K562 (cell line): ENCODE measurements around the gene RHBDD1. TPM values are rescaled to one million over a fixed set of nuclear protein-coding genes. Genes with fewer than 3 reads are reported as not detected.
A peak's percentile ranks its signal among the peaks of the same experiment; 100 is the strongest.

Source experiments
- FOXA1 ChIP-seq: fragments of 450-650 bp; IDR thresholded peaks from 2 replicates; pipeline ENCODE4 v1.6.1; 2016; ENCODE audit warnings: mild to moderate bottlenecking, borderline replicate concordance
- FOXJ2 ChIP-seq: fragments of 200-800 bp; sonication (Bioruptor generic); IDR thresholded peaks from 2 replicates; pipeline ENCODE4 v1.6.1; 2016; ENCODE audit warnings: missing genetic modification characterization, missing compliant biosample characterization
- HCFC1 ChIP-seq: IDR thresholded peaks from 2 replicates; pipeline ENCODE4 v1.6.1; 2012; ENCODE audit warnings: low read depth, low read length, improper control_type of control experiment
- HMG20A ChIP-seq: fragments of 450-650 bp; formaldehyde crosslinking; conservative IDR thresholded peaks from 2 replicates; pipeline ENCODE4 v1.4.0; 2020; ENCODE audit warnings: mild to moderate bottlenecking, mixed read lengths
- ID3 ChIP-seq, 2 experiments: fragments of 250-450 bp in 1 of 2; fragments of 450-650 bp in 1 of 2; sonication (Bioruptor Pico) in 1 of 2; IDR thresholded peaks; 2 replicates each; pipeline versions ENCODE4 v1.6.1 to v1.8.0; 2016 to 2021; ENCODE audit warnings: mild to moderate bottlenecking in 2 of 2, moderate library complexity in 2 of 2, missing compliant biosample characterization in 1 of 2, missing genetic modification characterization in 1 of 2
- NFIC ChIP-seq: fragments of 450-650 bp; IDR thresholded peaks from 2 replicates; pipeline ENCODE4 v1.6.1; 2017; ENCODE audit warnings: mild to moderate bottlenecking, inconsistent platforms
- POLR2A ChIP-seq: fragments of 450-650 bp; conservative IDR thresholded peaks from 2 replicates; pipeline ENCODE4 v1.6.1; 2016
- SMARCC2 ChIP-seq: fragments of 450-650 bp; IDR thresholded peaks from 2 replicates; pipeline ENCODE4 v1.6.1; 2017; ENCODE audit warnings: antibody characterized with exemption, moderate library complexity, mild to moderate bottlenecking, low read depth
- SOX6 ChIP-seq: fragments of 450-650 bp; IDR thresholded peaks from 2 replicates; pipeline ENCODE4 v1.6.1; 2014; ENCODE audit warnings: mild to moderate bottlenecking
- ZNF311 ChIP-seq: fragments of 250-450 bp; sonication (Bioruptor Pico); IDR thresholded peaks from 2 replicates; pipeline ENCODE4 v1.4.0; 2020; ENCODE audit warnings: mild to moderate bottlenecking, moderate library complexity
- ZNF668 ChIP-seq: fragments of 250-450 bp; sonication (Bioruptor Pico); IDR thresholded peaks from 2 replicates; pipeline ENCODE4 v1.8.0; 2022; ENCODE audit warnings: mild to moderate bottlenecking, inconsistent platforms
- ZNF778 ChIP-seq: fragments of 450-650 bp; formaldehyde crosslinking; IDR thresholded peaks from 2 replicates; pipeline ENCODE4 v1.4.0; 2020; ENCODE audit warnings: mild to moderate bottlenecking, moderate library complexity
- polyA plus RNA-seq, 8 experiments: library from polyadenylated mRNA; depleted of rRNA in 4 of 8; stranded (reverse) in 5 of 8; unstranded in 3 of 8; fragments of >200 nt; fragmentation: Nextera tagmentation in 2 of 8; fragmentation: Illumina TruSeq in 1 of 8; extraction: Ambion mirVana in 2 of 8; extraction: Trizol in 1 of 8; gene quantifications; 2 replicates each; pipeline versions ENCODE4 v1.2.1 to v1.2.3, GENCODE V29; 2011 to 2014; ENCODE audit warnings: inconsistent platforms in 1 of 8, missing spikeins in 1 of 8
- total RNA-seq, 7 experiments: library from RNA; depleted of rRNA in 6 of 7; stranded (reverse); fragments of >200 nt in 6 of 7; fragmentation: Illumina TruSeq in 2 of 7; extraction: Trizol in 2 of 7; gene quantifications; 2 replicates each; pipeline versions ENCODE4 v1.2.1 to v1.2.3, GENCODE V29; 2011 to 2021; ENCODE audit warnings: low replicate concordance in 1 of 7
- TF ChIP-seq, protein P1 (sequence below), 2 experiments: fragments of 450-650 bp; IDR thresholded peaks; 2 replicates each; pipeline ENCODE4 v1.6.1; 2016; ENCODE audit warnings: mild to moderate bottlenecking in 2 of 2, borderline replicate concordance in 1 of 2, low read depth in 1 of 2, moderate library complexity in 1 of 2
- TF ChIP-seq, protein P2 (sequence below), 2 experiments: fragments of 450-650 bp; IDR thresholded peaks; 2 replicates each; pipeline ENCODE4 v1.6.1; 2018; ENCODE audit warnings: mild to moderate bottlenecking in 2 of 2, low read depth in 1 of 2; ENCODE audit not compliant: partially characterized antibody in 2 of 2

RHBDD1 gene
- total and polyA plus RNA-seq, 9 of the 15 experiments (the other 6 are each of a cell fraction or from before 2014, with no cell fraction given), result 4.8 to 34.8 (median 15.6) TPM

DNA sequence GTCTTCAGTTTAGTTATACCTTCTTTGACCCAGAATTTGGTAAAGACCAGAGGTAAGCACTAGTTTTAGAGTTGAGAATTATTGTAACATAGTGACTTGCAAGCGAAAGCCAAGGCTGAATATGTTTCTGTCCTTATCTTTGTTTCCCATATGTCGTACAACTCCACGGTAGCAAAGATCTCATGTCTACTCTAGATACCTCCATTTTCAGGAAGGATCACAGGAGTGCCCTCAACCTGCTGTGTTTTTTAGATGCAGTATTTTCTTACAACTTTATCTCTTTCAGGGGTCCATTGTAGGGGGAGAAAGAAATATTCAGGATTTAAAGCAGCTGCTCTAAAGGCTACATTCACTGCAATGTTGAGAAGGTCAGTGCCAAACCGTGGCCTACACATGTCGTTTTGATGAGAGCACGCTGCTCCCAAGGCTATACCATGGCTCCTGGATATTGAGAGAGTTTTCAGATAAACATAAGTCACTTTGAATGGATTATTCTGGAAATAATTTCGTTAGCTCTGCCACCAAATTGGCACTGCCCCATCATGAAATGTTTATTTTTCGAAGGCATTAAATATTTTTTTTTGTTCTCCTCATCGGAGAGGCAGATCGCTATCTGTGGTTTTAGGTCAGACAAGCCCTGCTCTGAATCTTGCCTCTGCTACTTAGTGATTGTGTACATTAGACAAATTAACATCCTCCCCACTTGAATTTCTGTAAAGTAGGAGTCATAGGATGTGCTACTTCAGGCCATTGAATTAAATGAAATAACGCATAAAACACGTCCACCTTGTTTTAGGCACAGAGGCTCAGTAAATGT lies 2.1 kb downstream of the RHBDD1 start (continued):
- TF ChIP-seq, protein P1, sequence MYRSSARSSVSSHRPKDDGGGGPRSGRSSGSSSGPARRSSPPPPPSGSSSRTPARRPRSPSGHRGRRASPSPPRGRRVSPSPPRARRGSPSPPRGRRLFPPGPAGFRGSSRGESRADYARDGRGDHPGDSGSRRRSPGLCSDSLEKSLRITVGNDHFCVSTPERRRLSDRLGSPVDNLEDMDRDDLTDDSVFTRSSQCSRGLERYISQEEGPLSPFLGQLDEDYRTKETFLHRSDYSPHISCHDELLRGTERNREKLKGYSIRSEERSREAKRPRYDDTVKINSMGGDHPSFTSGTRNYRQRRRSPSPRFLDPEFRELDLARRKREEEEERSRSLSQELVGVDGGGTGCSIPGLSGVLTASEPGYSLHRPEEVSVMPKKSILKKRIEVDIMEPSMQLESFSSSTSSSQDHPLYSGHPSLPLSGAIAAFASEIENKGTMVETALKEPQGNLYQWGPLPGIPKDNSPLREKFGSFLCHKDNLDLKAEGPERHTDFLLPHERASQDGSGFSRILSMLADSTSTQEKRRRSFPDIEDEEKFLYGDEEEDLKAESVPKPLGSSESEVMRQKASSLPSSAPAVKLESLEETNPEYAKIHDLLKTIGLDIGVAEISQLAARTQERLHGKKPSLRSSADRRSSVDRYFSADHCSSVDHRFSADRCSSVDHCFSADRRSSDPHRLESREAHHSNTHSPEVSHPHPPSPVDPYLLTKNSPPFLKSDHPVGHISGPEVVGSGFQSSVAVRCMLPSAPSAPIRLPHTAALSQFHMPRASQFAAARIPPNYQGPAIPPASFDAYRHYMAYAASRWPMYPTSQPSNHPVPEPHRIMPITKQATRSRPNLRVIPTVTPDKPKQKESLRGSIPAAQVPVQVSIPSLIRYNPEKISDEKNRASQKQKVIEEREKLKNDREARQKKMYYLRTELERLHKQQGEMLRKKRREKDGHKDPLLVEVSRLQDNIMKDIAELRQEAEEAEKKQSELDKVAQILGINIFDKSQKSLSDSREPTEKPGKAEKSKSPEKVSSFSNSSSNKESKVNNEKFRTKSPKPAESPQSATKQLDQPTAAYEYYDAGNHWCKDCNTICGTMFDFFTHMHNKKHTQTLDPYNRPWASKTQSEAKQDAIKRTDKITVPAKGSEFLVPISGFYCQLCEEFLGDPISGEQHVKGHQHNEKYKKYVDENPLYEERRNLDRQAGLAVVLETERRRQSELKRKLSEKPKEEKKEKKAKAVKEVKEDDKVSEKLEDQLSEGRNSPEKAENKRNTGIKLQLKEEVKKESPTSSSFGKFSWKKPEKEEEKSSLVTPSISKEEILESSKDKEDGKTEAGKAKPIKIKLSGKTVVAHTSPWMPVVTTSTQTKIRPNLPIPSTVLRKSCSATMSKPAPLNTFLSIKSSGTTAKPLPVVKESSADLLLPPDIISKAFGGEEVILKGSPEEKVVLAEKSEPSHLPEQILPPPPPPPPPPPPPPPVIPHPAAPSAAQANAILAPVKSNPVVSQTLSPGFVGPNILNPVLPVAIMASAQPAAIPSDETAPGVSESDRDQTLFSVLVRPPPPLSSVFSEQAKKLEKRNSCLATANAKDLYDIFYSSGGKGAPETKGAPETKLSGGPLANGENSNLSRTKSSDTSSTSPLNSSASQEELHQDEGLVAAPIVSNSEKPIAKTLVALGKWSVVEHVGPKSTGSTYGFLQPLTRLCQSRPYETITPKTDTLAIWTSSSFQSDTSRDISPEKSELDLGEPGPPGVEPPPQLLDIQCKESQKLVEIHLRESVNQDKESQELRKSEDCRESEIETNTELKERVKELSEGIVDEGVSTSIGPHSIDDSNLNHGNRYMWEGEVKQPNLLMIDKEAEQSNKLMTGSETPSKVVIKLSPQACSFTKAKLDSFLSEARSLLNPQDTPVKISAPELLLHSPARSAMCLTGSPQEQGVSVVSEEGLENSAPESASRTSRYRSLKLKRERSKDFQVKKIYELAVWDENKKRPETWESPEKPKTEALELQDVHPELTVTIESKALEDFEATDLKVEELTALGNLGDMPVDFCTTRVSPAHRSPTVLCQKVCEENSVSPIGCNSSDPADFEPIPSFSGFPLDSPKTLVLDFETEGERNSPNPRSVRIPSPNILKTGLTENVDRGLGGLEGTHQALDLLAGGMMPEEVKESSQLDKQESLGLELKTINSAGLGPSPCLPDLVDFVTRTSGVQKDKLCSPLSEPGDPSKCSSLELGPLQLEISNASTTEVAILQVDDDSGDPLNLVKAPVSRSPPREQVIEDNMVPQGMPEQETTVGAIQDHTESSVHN (IDR thresholded peaks at IDR 0.05; ENCODE audit: borderline replicate concordance in 1 of 2, low read depth in 1 of 2), result no peak
- TF ChIP-seq SOX6 (no peak), SMARCC2 (no peak), ZNF668 (CRISPR knock-in tag) (no peak), NFIC (0 out of 2 replicates have a peak, but pooled peaks have one; percentile 20), POLR2A (0 out of 2 replicates have a peak, but pooled peaks have one; percentile 23), ID3 (CRISPR knock-in tag; IDR thresholded peaks at IDR 0.05) (no peak), ID3 (tag; IDR thresholded peaks at IDR 0.05) (0 out of 2 replicates have a peak, but pooled peaks have one; percentile 38), FOXA1 (no peak), HCFC1 (no peak), ZNF778 (CRISPR knock-in tag) (no peak), HMG20A (no peak), FOXJ2 (tag) (0 out of 2 replicates have a peak, but pooled peaks have one; percentile 24), ZNF311 (no peak)
- TF ChIP-seq, protein P2, sequence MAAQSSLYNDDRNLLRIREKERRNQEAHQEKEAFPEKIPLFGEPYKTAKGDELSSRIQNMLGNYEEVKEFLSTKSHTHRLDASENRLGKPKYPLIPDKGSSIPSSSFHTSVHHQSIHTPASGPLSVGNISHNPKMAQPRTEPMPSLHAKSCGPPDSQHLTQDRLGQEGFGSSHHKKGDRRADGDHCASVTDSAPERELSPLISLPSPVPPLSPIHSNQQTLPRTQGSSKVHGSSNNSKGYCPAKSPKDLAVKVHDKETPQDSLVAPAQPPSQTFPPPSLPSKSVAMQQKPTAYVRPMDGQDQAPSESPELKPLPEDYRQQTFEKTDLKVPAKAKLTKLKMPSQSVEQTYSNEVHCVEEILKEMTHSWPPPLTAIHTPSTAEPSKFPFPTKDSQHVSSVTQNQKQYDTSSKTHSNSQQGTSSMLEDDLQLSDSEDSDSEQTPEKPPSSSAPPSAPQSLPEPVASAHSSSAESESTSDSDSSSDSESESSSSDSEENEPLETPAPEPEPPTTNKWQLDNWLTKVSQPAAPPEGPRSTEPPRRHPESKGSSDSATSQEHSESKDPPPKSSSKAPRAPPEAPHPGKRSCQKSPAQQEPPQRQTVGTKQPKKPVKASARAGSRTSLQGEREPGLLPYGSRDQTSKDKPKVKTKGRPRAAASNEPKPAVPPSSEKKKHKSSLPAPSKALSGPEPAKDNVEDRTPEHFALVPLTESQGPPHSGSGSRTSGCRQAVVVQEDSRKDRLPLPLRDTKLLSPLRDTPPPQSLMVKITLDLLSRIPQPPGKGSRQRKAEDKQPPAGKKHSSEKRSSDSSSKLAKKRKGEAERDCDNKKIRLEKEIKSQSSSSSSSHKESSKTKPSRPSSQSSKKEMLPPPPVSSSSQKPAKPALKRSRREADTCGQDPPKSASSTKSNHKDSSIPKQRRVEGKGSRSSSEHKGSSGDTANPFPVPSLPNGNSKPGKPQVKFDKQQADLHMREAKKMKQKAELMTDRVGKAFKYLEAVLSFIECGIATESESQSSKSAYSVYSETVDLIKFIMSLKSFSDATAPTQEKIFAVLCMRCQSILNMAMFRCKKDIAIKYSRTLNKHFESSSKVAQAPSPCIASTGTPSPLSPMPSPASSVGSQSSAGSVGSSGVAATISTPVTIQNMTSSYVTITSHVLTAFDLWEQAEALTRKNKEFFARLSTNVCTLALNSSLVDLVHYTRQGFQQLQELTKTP (IDR thresholded peaks at IDR 0.05; ENCODE audit: low read depth in 1 of 2, partially characterized antibody in 2 of 2), result no peak
